GM12865 (cell line): ENCODE measurements around the gene CLEC2B.
A peak's percentile ranks its signal among the peaks of the same experiment; 100 is the strongest.

ENCODE experiments used
- DNase-seq: peaks from one replicate; pipeline ENCODE4 v3.0.0; 2010; ENCODE audit warnings: low read depth
- H3K4me3 ChIP-seq: 2 replicates; pipeline ENCODE4 v1.5.1; 2011; ENCODE audit warnings: mild to moderate bottlenecking, low read depth, low read length, control low read depth
- CTCF ChIP-seq: IDR thresholded peaks from 2 replicates; pipeline ENCODE4 v1.5.1; 2011; ENCODE audit warnings: low read length, control low read depth, low read depth, inconsistent platforms; ENCODE audit not compliant: insufficient read depth; ENCODE audit errors: missing control alignments

Gene CLEC2B

GRCh38 chr12:9868311-9868801, 798 bp downstream of the CLEC2B start:
- peak overlapping the region; percentile 85 for H3K4me3 ChIP-seq
- peak; percentile 13 for DNase-seq
- no peak for TF ChIP-seq CTCF

GRCh38 chr12:9867531-9867930, 1.6 kb downstream of the CLEC2B start:
- H3K4me3 ChIP-seq, result peak overlapping the region; percentile 85
- no peak for DNase-seq
- TF ChIP-seq CTCF, result no peak

GRCh38 chr12:9866860-9867269, 2.3 kb downstream of the CLEC2B start:
- peak overlapping the region; percentile 85 for H3K4me3 ChIP-seq
- no peak for DNase-seq
- no peak for TF ChIP-seq CTCF

GRCh38 chr12:9864913-9865675, 4.1 kb downstream of the CLEC2B start:
- H3K4me3 ChIP-seq, result peak overlapping the region; percentile 85
- DNase-seq, result peak; percentile 28
- no peak for TF ChIP-seq CTCF

- no peak overlapping the region for H3K4me3 ChIP-seq
- TF ChIP-seq CTCF, result no peak
- DNase-seq, result no peak
These were observed 11.0 kb downstream of the CLEC2B start for GRCh38 chr12:9858135-9858534.

- no peak overlapping the region for H3K4me3 ChIP-seq
- DNase-seq, result no peak
- no peak for TF ChIP-seq CTCF
These were observed 12.3 kb downstream of the CLEC2B start for GRCh38 chr12:9856894-9857293.

- DNase-seq, result no peak
- H3K4me3 ChIP-seq, result no peak overlapping the region
- no peak for TF ChIP-seq CTCF
These were observed 13.0 kb downstream of the CLEC2B start for GRCh38 chr12:9856151-9856550.
